Measurements from ENCODE around the gene KCNJ12.
"Not testable (repeated sequence)": the region's sequence is repeated elsewhere in the genome, so short reads cannot be mapped to it uniquely, and the experiment has no call there.

KCNJ12 gene

DNA sequence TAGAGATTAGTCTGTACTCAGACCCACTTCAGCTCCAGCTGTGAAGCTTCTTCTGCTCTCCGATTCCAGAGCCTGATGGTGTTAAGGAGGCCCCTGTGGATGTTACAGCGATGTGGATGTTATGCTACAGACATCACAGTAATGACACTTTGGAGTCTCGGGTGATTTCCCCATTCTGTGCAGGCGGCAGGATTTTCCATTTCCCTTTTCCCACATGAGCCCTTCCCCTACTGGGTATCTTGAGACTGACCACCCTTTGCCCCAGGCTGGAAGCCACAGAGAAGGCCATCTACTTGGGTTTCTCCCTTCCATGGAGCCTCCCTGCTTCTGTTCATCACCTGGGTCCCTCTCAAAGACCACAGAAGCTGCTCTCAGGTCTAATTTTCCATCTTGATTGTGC, 78.3 kb downstream of the KCNJ12 start:
- H3K27me3 ChIP-seq (ENCODE audit: control insufficient read depth, insufficient read depth, low read length), result peaks cover 24% of the 10 kb centered on the region
- no peak overlapping the region for H3K27ac ChIP-seq (ENCODE audit: low read length)
- H3K4me1 ChIP-seq (ENCODE audit: control insufficient read depth, low read depth, low read length), result peaks cover 6% of the 10 kb centered on the region
- no peaks in the 10 kb centered on the region for H3K9me3 ChIP-seq (ENCODE audit: control insufficient read depth, low read depth, low read length)
- no peak overlapping the region for H3K9ac ChIP-seq (ENCODE audit: low read length)
- H3K4me3 ChIP-seq (ENCODE audit: low read length), result no peak overlapping the region
- H3K36me3 ChIP-seq (ENCODE audit: control insufficient read depth, low read depth, low read length), result no peaks in the 10 kb centered on the region

DNA sequence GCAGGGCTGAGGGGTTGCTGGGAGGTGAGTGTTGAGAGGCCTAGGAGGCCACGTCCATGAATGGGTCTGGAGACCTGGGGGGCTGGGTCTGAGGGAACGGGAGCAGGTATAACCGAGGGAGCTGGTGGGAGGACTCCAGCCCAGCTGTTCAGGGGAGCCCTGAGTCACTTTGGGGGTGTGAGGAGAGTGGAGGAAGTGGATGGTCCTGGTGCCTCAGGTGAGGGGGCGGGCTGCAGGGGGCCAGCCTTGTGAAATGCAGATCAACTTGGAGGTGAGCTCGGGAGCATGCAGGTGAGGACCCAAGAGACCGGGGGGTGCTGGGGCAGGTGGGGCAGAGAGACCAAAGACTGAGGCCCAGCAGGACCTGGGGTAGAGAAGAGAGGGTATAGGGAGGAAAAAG, 79.6 kb downstream of the KCNJ12 start:
- H3K36me3 ChIP-seq (ENCODE audit: control insufficient read depth, low read depth, low read length), result no peaks in the 10 kb centered on the region
- peaks cover 24% of the 10 kb centered on the region for H3K27me3 ChIP-seq (ENCODE audit: control insufficient read depth, insufficient read depth, low read length)
- no peaks in the 10 kb centered on the region for H3K9me3 ChIP-seq (ENCODE audit: control insufficient read depth, low read depth, low read length)
- H3K4me1 ChIP-seq (ENCODE audit: control insufficient read depth, low read depth, low read length), result peaks cover 6% of the 10 kb centered on the region
- no peak overlapping the region for H3K9ac ChIP-seq (ENCODE audit: low read length)
- H3K4me3 ChIP-seq (ENCODE audit: low read length), result no peak overlapping the region
- H3K27ac ChIP-seq (ENCODE audit: low read length), result no peak overlapping the region

DNA sequence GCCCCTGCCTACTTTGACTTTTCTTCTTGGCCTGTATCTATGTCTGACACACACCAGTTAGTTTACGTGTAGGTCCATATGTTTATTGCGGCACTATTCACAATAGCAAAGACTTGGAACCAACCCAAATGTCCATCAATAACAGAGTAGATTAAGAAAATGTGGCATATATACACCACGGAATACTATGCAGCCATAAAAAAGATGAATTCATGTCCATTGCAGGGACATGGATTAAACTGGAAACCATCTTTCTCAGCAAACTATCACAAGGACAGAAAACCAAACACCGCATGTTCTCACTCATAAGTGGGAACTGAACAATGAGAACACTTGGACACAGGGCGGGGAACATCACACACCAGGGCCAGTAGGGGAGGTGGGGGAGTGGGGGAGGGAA, 80.3 kb downstream of the KCNJ12 start:
- H3K36me3 ChIP-seq (ENCODE audit: control insufficient read depth, low read depth, low read length); H3K4me3 ChIP-seq (ENCODE audit: low read length); H3K9ac ChIP-seq (ENCODE audit: low read length); H3K27ac ChIP-seq (ENCODE audit: low read length); H3K4me1 ChIP-seq (ENCODE audit: control insufficient read depth, low read depth, low read length); H3K9me3 ChIP-seq (ENCODE audit: control insufficient read depth, low read depth, low read length): not testable (repeated sequence)
- peaks cover 24% of the 10 kb centered on the region for H3K27me3 ChIP-seq (ENCODE audit: control insufficient read depth, insufficient read depth, low read length)

DNA sequence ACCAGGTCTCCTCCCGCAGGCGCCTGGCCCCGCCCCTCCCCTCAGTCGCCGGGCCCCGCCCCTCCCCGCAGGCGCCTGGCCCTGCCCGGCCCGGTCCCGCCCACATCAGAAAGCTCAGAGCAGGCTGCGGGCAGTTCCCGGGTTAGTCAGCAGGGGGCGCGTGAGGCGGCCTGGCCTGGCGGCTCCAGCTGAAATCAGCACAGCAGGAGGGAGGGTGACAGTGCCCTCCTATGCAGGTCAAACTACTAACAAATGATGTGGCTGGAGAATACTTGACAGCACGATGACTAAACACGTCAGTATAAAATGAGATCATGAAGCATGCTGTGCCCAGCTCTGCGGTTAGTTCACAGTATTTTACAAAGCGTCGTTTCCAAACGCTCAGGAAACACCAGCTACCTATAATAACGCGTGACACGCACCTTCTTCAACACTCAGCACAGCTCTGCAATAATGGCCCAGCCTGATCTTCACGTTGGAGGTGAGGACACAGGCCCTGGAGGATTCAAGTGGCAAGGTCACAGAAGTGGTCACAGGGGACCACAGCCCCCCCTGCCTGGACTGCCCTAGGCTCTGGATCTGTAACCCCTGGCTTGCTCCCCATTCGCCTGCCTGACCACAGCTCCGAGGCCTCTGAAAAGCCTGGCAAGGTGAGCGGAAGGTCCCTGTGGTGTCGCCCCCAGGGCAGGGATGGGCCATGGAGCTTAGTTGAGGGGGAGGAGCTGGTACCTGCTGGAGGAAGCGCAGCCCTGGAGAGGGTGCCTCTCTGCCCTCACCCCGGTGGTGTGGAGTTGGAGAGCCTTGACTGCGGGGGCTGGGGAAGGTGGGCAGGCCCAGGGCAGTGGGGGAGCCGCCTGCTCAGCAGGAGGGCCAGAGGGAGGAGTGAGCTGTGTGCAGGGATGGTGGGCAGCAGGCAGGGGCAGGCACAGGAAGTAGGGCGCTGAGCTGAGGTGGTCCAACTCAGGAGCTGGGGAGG, 81.2 kb downstream of the KCNJ12 start:
- peaks cover 6% of the 10 kb centered on the region for H3K4me1 ChIP-seq (ENCODE audit: control insufficient read depth, low read depth, low read length)
- no peak overlapping the region for H3K9ac ChIP-seq (ENCODE audit: low read length)
- H3K9me3 ChIP-seq (ENCODE audit: control insufficient read depth, low read depth, low read length), result no peaks in the 10 kb centered on the region
- H3K27me3 ChIP-seq (ENCODE audit: control insufficient read depth, insufficient read depth, low read length), result peaks cover 23% of the 10 kb centered on the region
- H3K27ac ChIP-seq (ENCODE audit: low read length), result no peak overlapping the region
- peak overlapping the region; percentile 21 for H3K4me3 ChIP-seq (ENCODE audit: low read length)
- H3K36me3 ChIP-seq (ENCODE audit: control insufficient read depth, low read depth, low read length), result no peaks in the 10 kb centered on the region

DNA sequence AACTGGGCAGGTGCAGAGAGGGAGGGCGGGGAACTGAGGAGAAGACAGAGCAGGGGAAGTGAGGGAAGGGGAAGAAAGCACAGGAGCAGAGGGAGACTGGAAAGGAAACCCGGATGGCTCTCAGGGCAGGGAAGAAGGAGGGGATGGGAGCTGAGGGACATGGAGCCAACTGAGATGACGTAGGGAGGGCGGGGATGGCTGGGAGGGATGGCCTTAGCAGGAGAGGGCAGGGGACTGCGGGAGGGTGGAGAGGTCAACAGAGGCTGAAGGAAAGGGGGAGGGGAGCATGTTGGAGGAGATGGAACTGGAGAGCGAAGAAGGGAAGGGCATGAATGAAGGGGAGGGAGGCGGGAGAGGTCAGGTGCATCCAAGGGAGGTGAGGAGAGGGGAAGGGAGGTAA, 81.9 kb downstream of the KCNJ12 start:
- Histone ChIP-seq H3K27ac (ENCODE audit: low read length) (no peak overlapping the region), H3K4me3 (ENCODE audit: low read length) (peak overlapping the region; percentile 21), H3K9ac (ENCODE audit: low read length) (no peak overlapping the region), H3K36me3 (ENCODE audit: control insufficient read depth, low read depth, low read length) (no peaks in the 10 kb centered on the region), H3K4me1 (ENCODE audit: control insufficient read depth, low read depth, low read length) (peaks cover 6% of the 10 kb centered on the region), H3K9me3 (ENCODE audit: control insufficient read depth, low read depth, low read length) (no peaks in the 10 kb centered on the region), H3K27me3 (ENCODE audit: control insufficient read depth, insufficient read depth, low read length) (peaks cover 22% of the 10 kb centered on the region)

DNA sequence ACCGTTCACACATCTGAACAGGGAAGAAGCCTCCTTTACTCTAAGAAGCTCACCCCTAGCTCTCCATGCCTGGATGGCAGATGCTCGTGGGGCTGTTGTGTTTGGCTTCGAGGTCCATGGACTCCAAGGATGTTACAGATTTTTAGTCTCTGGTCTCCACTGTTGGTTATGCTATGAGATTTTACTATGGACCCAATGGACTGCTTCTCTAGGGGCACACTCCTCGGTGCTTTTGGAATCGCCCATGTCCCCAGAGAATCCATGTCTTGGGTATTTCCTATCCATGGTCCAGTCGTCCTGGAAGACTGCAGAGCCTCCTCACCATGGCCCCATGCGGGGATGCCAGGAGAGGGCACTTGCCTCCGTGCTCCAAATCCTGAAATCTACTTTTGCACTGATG, 83.4 kb downstream of the KCNJ12 start:
- H3K36me3 ChIP-seq (ENCODE audit: control insufficient read depth, low read depth, low read length), result no peaks in the 10 kb centered on the region

DNA sequence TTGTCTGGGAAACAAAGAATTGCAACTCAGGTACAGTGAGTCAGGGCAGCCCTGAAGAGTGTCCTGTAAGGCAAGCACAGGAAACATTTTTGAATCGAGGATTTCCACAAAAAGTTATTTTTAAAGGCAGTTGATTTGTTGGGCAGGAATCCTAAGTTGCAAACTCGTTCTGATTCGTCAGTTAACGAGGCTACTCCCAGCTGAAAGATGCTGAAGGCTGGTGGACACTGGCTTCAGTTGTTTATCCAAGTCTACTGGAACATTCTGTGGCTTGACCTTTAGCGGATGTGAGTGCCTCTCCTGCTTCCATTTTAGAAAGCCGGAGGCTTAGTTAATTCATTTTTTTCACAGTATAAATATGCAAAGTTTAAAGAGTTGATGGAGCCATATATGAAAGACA, 84.2 kb downstream of the KCNJ12 start:
- Histone ChIP-seq H3K9ac (ENCODE audit: low read length) (no peak overlapping the region), H3K4me1 (ENCODE audit: control insufficient read depth, low read depth, low read length) (peaks cover 20% of the 10 kb centered on the region), H3K4me3 (ENCODE audit: low read length) (no peak overlapping the region), H3K27ac (ENCODE audit: low read length) (no peak overlapping the region), H3K36me3 (ENCODE audit: control insufficient read depth, low read depth, low read length) (no peaks in the 10 kb centered on the region), H3K27me3 (ENCODE audit: control insufficient read depth, insufficient read depth, low read length) (peaks cover 32% of the 10 kb centered on the region), H3K9me3 (ENCODE audit: control insufficient read depth, low read depth, low read length) (no peaks in the 10 kb centered on the region)

More for the DNA sequence above, 83.4 kb downstream of the KCNJ12 start:
- Histone ChIP-seq H3K4me1 (ENCODE audit: control insufficient read depth, low read depth, low read length) (peaks cover 18% of the 10 kb centered on the region), H3K9ac (ENCODE audit: low read length) (no peak overlapping the region), H3K4me3 (ENCODE audit: low read length) (no peak overlapping the region), H3K27me3 (ENCODE audit: control insufficient read depth, insufficient read depth, low read length) (peaks cover 27% of the 10 kb centered on the region), H3K27ac (ENCODE audit: low read length) (no peak overlapping the region), H3K9me3 (ENCODE audit: control insufficient read depth, low read depth, low read length) (no peaks in the 10 kb centered on the region)

DNA sequence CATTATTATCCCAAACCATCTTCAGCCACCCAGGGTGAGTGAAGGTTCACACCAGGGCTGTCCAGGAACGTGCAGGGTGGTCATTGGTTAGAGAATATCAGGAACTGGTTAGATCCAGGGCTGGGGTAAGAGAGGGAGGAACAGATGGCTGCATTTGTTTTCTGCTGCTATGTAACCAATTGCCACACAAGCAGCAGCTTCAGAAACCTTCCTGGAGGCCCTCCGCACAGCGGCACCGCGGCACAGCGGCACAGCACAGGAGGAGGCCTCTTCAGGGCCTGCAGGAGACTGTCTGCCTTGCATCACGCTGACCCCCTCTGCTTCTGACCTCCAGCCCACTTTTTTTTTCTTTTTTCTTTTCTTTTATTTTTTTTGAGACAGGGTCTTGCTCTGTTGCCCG, 86.1 kb downstream of the KCNJ12 start:
- Histone ChIP-seq H3K36me3 (ENCODE audit: control insufficient read depth, low read depth, low read length) (no peaks in the 10 kb centered on the region), H3K4me3 (ENCODE audit: low read length) (no peak overlapping the region), H3K27ac (ENCODE audit: low read length) (no peak overlapping the region), H3K4me1 (ENCODE audit: control insufficient read depth, low read depth, low read length) (peaks cover 18% of the 10 kb centered on the region), H3K9ac (ENCODE audit: low read length) (no peak overlapping the region), H3K27me3 (ENCODE audit: control insufficient read depth, insufficient read depth, low read length) (peaks cover 32% of the 10 kb centered on the region), H3K9me3 (ENCODE audit: control insufficient read depth, low read depth, low read length) (no peaks in the 10 kb centered on the region)

DNA sequence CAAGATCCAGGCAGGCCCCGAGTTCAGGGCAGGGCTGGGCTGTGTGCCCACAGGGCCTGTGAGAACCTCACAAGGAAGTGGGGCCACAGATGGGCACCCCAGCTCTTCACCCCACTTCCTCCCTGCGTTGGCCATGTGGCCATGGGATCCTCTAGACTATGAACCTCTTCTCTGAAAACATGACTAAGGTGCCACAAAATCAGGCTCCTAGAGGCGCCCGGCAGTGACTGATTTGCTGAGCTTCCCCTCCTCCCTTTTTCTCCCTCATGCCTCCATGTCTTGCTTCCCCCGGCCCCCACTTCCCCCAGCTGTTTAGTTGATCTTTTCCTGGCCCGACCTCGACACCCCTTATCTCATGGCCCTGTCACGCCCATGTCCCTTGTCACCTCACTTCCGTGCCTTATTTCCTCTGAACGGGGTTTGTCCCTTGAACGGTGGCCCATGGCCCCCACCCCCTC, 87.1 kb downstream of the KCNJ12 start:
- peaks cover 32% of the 10 kb centered on the region for H3K27me3 ChIP-seq (ENCODE audit: control insufficient read depth, insufficient read depth, low read length)
- peaks cover 14% of the 10 kb centered on the region for H3K4me1 ChIP-seq (ENCODE audit: control insufficient read depth, low read depth, low read length)
- peak overlapping the region; percentile 58 for H3K4me3 ChIP-seq (ENCODE audit: low read length)
- no peak overlapping the region for H3K27ac ChIP-seq (ENCODE audit: low read length)
- H3K9ac ChIP-seq (ENCODE audit: low read length), result no peak overlapping the region
- no peaks in the 10 kb centered on the region for H3K36me3 ChIP-seq (ENCODE audit: control insufficient read depth, low read depth, low read length)
- H3K9me3 ChIP-seq (ENCODE audit: control insufficient read depth, low read depth, low read length), result no peaks in the 10 kb centered on the region

DNA sequence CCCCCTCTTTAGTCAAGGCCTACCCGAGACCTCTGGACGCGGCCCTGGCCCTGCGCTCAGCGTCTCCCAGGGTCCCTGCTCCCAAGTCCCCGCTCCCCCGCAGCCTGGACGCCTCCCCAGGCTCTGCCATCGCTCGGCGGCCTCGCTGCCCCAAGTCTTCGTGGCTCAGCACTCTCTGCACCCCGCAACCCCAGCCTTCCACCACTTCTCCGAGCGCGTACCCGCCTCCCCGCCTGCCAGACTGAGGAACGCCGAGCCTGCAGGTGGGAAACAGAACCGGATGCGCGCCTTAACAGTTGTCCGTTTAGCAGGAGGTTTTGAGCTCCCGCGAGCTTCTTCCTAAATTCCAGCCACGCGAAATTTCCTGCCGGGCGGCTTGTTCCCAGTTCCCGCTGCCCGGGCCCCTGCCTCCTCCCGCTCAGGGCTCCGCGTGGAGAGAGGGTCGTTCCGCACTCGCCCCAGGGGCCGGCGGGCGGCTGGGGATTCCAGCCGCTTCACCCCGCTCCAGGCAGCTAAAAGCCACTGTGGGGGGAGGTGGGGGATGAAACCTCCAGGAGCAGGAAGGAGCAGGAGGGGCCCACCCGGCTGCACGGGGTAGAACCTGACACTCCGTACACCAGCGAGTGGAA, 87.7 kb downstream of the KCNJ12 start:
- no peak overlapping the region for H3K9ac ChIP-seq (ENCODE audit: low read length)
- peaks cover 14% of the 10 kb centered on the region for H3K4me1 ChIP-seq (ENCODE audit: control insufficient read depth, low read depth, low read length)
- H3K27me3 ChIP-seq (ENCODE audit: control insufficient read depth, insufficient read depth, low read length), result peaks cover 32% of the 10 kb centered on the region
- no peak overlapping the region for H3K27ac ChIP-seq (ENCODE audit: low read length)
- no peaks in the 10 kb centered on the region for H3K9me3 ChIP-seq (ENCODE audit: control insufficient read depth, low read depth, low read length)
- peak overlapping the region; percentile 58 for H3K4me3 ChIP-seq (ENCODE audit: low read length)
- no peaks in the 10 kb centered on the region for H3K36me3 ChIP-seq (ENCODE audit: control insufficient read depth, low read depth, low read length)

DNA sequence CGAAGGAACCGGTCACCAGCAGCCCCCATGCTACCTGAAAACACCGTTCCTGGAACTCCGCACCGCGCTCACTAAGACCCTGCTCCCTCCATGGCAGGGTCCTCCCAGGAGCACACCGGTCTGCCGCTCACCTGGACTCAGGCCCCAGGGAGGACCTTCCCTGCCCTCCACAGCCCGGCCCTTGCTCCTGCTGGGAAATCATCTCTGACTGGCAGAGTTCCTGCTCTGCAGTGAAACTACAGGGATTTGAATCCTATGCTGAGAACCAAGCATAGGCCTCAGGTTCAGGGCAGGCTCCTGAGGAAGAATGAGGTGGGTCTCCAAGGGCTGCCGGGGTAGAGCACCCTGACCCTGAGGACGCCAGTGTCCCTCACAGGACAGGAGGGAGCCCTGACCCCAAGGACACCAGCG, 88.5 kb downstream of the KCNJ12 start:
- Histone ChIP-seq H3K4me1 (ENCODE audit: control insufficient read depth, low read depth, low read length) (peaks cover 14% of the 10 kb centered on the region), H3K27ac (ENCODE audit: low read length) (no peak overlapping the region), H3K4me3 (ENCODE audit: low read length) (peak overlapping the region; percentile 58), H3K36me3 (ENCODE audit: control insufficient read depth, low read depth, low read length) (no peaks in the 10 kb centered on the region), H3K27me3 (ENCODE audit: control insufficient read depth, insufficient read depth, low read length) (peaks cover 32% of the 10 kb centered on the region), H3K9me3 (ENCODE audit: control insufficient read depth, low read depth, low read length) (no peaks in the 10 kb centered on the region), H3K9ac (ENCODE audit: low read length) (no peak overlapping the region)
